HCT116 (cell line): ENCODE data around the gene GREB1L. TPM values are rescaled to one million over a fixed set of nuclear protein-coding genes. Genes with fewer than 3 reads are reported as not detected.

Experiments
- ATAC-seq: fragments of 200-7000 bp; cut with Tn5 transposase; 2 replicates; pipeline ENCODE4 v1.9.1; 2020; ENCODE audit warnings: mild to moderate bottlenecking, moderate library complexity
- BruUV-seq: library from RNA; stranded (reverse); fragments of 400-500 nt; replicated peaks from 2 replicates; lab custom pipeline; 2021; lab: Mats Ljungman, UMichigan
- CTCF ChIA-PET: fragments of 300-600 bp; sonication (Branson Sonifier 250); formaldehyde crosslinking; loops from one replicate; lab custom pipeline; 2021; ENCODE audit warnings: antibody characterized with exemption; lab: Charles Lee
- POLR2A ChIA-PET: fragments of 300-600, 350-600 bp; sonication (Branson Sonifier 250); formaldehyde crosslinking; loops from one replicate; lab custom pipeline; 2021; ENCODE audit warnings: antibody characterized with exemption; lab: Charles Lee
- RAD21 ChIA-PET, 2 experiments: fragments of 300-600 bp; sonication (Branson Sonifier 250); formaldehyde crosslinking; loops; one replicate each; lab custom pipeline; 2023; ENCODE audit warnings: low total read pairs in 2 of 2; ENCODE audit not compliant: uncharacterized antibody in 2 of 2, unreplicated experiment in 2 of 2, low non-redundant PET in 1 of 2; lab: Charles Lee
- DNase-seq: peaks from one replicate; pipeline ENCODE4 v3.0.0-alpha.2; 2010; ENCODE audit warnings: low read depth, low spot score
- H2AFZ ChIP-seq: fragments of 200-600 bp; shearing (Covaris generic), sonication (generic); 2 replicates; pipeline ENCODE4 v1.6.1; 2017; ENCODE audit warnings: low read depth, mixed run types, mixed read lengths, antibody characterized with exemption, low read length; ENCODE audit not compliant: poor library complexity, severe bottlenecking
- H3K27ac ChIP-seq: 2 replicates; pipeline ENCODE4 v1.5.1; 2012; ENCODE audit warnings: low read depth, low read length
- H3K27me3 ChIP-seq: fragments of 200-600 bp; sonication (generic); 2 replicates; pipeline ENCODE4 v1.6.1; 2016; ENCODE audit warnings: mixed run types, low read length, mixed read lengths; ENCODE audit not compliant: insufficient read depth
- H3K36me3 ChIP-seq, 2 experiments: fragments of 200-500 bp in 1 of 2; fragments of 200-600 bp in 1 of 2; sonication (Bioruptor generic) in 1 of 2; sonication (generic) in 1 of 2; 2 replicates each; pipeline versions ENCODE4 v1.5.1 to v1.6.1; 2014 to 2016; ENCODE audit warnings: low read length in 2 of 2, inconsistent platforms in 1 of 2, mixed read lengths in 1 of 2, mixed run types in 1 of 2; ENCODE audit not compliant: insufficient read depth in 2 of 2, control insufficient read depth in 1 of 2
- H3K4me1 ChIP-seq, 2 experiments: fragments of 200-600 bp in 1 of 2; sonication (generic) in 1 of 2; 2 replicates each; pipeline versions ENCODE4 v1.5.1 to v1.6.1; 2012 to 2017; ENCODE audit warnings: low read length in 2 of 2, inconsistent platforms in 1 of 2, mild to moderate bottlenecking in 1 of 2, mixed read lengths in 1 of 2, mixed run types in 1 of 2, moderate library complexity in 1 of 2; ENCODE audit not compliant: insufficient read depth in 2 of 2, control insufficient read depth in 1 of 2
- H3K4me2 ChIP-seq: fragments of 200-600 bp; sonication (generic); 2 replicates; pipeline ENCODE4 v1.6.1; 2017; ENCODE audit warnings: mixed run types, low read length, mixed read lengths
- H3K4me3 ChIP-seq, 2 experiments: fragments of 200-600 bp in 1 of 2; sonication (generic) in 1 of 2; replicated peaks in 1 of 2; 2 replicates each; pipeline ENCODE4 v1.5.1; 2011 to 2016; ENCODE audit warnings: low read length in 2 of 2, control low read depth in 1 of 2, low read depth in 1 of 2, mild to moderate bottlenecking in 1 of 2, mixed read lengths in 1 of 2, mixed run types in 1 of 2
- H3K79me2 ChIP-seq: fragments of 200-600 bp; sonication (generic); 2 replicates; pipeline ENCODE4 v1.6.1; 2017; ENCODE audit warnings: mild to moderate bottlenecking, mixed run types, low read length, moderate library complexity, mixed read lengths; ENCODE audit not compliant: insufficient read depth
- H3K9ac ChIP-seq: fragments of 200-600 bp; sonication (generic); 2 replicates; pipeline ENCODE4 v1.6.1; 2016; ENCODE audit warnings: low read length, mixed read lengths
- H3K9me2 ChIP-seq: fragments of 200-600 bp; sonication (generic), shearing (Covaris generic); 2 replicates; pipeline ENCODE4 v1.6.1; 2017; ENCODE audit warnings: mixed run types, mild to moderate bottlenecking, moderate library complexity; ENCODE audit not compliant: insufficient read depth
- H3K9me3 ChIP-seq, 2 experiments: fragments of 200-500 bp in 1 of 2; fragments of 200-600 bp in 1 of 2; sonication (Bioruptor generic) in 1 of 2; sonication (generic) in 1 of 2; 2 replicates each; pipeline ENCODE4 v1.6.1; 2014 to 2017; ENCODE audit warnings: low read length in 2 of 2, mixed read lengths in 2 of 2, inconsistent platforms in 1 of 2, low read depth in 1 of 2, mild to moderate bottlenecking in 1 of 2, mixed run types in 1 of 2, moderate library complexity in 1 of 2; ENCODE audit not compliant: control insufficient read depth in 1 of 2, insufficient read depth in 1 of 2
- H4K20me1 ChIP-seq: fragments of 200-600 bp; sonication (generic), shearing (Covaris generic); 2 replicates; pipeline ENCODE4 v1.6.1; 2017; ENCODE audit warnings: mixed run types, mild to moderate bottlenecking, moderate library complexity; ENCODE audit not compliant: insufficient read depth
- ATF3 ChIP-seq: IDR thresholded peaks from 2 replicates; pipeline ENCODE4 v1.6.1; 2012
- CBX3 ChIP-seq: IDR thresholded peaks from 2 replicates; pipeline ENCODE4 v1.6.1; 2012; ENCODE audit warnings: low read depth
- EGR1 ChIP-seq: IDR thresholded peaks from 2 replicates; pipeline ENCODE4 v1.6.1; 2012; ENCODE audit warnings: low read depth
- ELF1 ChIP-seq: IDR thresholded peaks from 2 replicates; pipeline ENCODE4 v1.6.1; 2012; ENCODE audit warnings: low read depth, borderline replicate concordance
- EZH2 ChIP-seq: fragments of 200-600 bp; sonication (generic); IDR thresholded peaks from 2 replicates; pipeline ENCODE4 v1.6.1; 2017; ENCODE audit warnings: antibody characterized with exemption, mixed run types
- EZH2phosphoT487 ChIP-seq: fragments of 200-600 bp; IDR thresholded peaks from 2 replicates; pipeline ENCODE4 v1.6.1; 2018; ENCODE audit warnings: antibody characterized with exemption, borderline replicate concordance
- FOSL1 ChIP-seq: IDR thresholded peaks from 2 replicates; pipeline ENCODE4 v1.6.1; 2012; ENCODE audit warnings: low read depth
- JUND ChIP-seq: IDR thresholded peaks from 2 replicates; pipeline ENCODE4 v1.6.1; 2012
- POLR2AphosphoS5 ChIP-seq: IDR thresholded peaks from 2 replicates; pipeline ENCODE4 v1.6.1; 2011; ENCODE audit warnings: mild to moderate bottlenecking, low read depth, low read length, moderate library complexity
- RAD21 ChIP-seq: IDR thresholded peaks from 2 replicates; pipeline ENCODE4 v1.6.1; 2012; ENCODE audit warnings: low read depth, mild to moderate bottlenecking
- REST ChIP-seq: IDR thresholded peaks from 2 replicates; pipeline ENCODE4 v1.6.1; 2012; ENCODE audit warnings: low read depth
- SIN3A ChIP-seq: IDR thresholded peaks from 2 replicates; pipeline ENCODE4 v1.6.1; 2012; ENCODE audit warnings: low read depth
- SP1 ChIP-seq: IDR thresholded peaks from 2 replicates; pipeline ENCODE4 v1.6.1; 2012; ENCODE audit warnings: low read depth
- SRF ChIP-seq: IDR thresholded peaks from 2 replicates; pipeline ENCODE4 v1.6.1; 2012; ENCODE audit warnings: low read depth
- TCF7L2 ChIP-seq: IDR thresholded peaks from 2 replicates; pipeline ENCODE4 v1.7.0; 2011; ENCODE audit warnings: borderline replicate concordance, inconsistent platforms; ENCODE audit not compliant: insufficient read depth, insufficient read length; ENCODE audit errors: extremely low read depth
- YY1 ChIP-seq: IDR thresholded peaks from 2 replicates; pipeline ENCODE4 v1.6.1; 2011; ENCODE audit warnings: low read length, low read depth, moderate library complexity, mild to moderate bottlenecking; ENCODE audit not compliant: insufficient replicate concordance; ENCODE audit errors: extremely low read depth
- ZBTB33 ChIP-seq: IDR thresholded peaks from 2 replicates; pipeline ENCODE4 v1.6.1; 2011; ENCODE audit warnings: mild to moderate bottlenecking, low read length, moderate library complexity; ENCODE audit not compliant: insufficient replicate concordance; ENCODE audit errors: extremely low read depth
- ZFX ChIP-seq: fragments of 450-650 bp; IDR thresholded peaks from 2 replicates; pipeline ENCODE4 v1.6.1; 2017
- ZNF274 ChIP-seq: fragments of 200-500 bp; sonication (Bioruptor generic); IDR thresholded peaks from 2 replicates; pipeline ENCODE4 v1.6.1; 2014; ENCODE audit warnings: mild to moderate bottlenecking, low read depth, low read length, inconsistent platforms
- intact Hi-C: fragments of 100-400 bp; cut with micrococcal nuclease; formaldehyde crosslinking; loops from 2 replicates; pipeline ENCODE4 v1.10.0; 2022
- total RNA-seq: library from RNA; stranded (reverse); gene quantifications from one replicate; pipeline ENCODE4 v1.2.1, GENCODE V29; 2021; ENCODE audit not compliant: unreplicated experiment

Gene GREB1L
- total RNA-seq, 1 experiment from 2014 or later: 12.2 TPM

GRCh38 chr18:21262244-21262643 lies 20.2 kb downstream of the GREB1L start:
- ChIA-PET POLR2A (no interaction called here), CTCF (no interaction called here), RAD21 (no interaction called here)
- Histone ChIP-seq H3K4me1 (peaks cover 3 to 22% of the 10 kb centered on the region in 2 experiments; a peak in 2 of 4 replicates), H3K27me3 (no peaks in the 10 kb centered on the region), H3K4me2 (no peak overlapping the region), H3K36me3 (no peaks in the 10 kb centered on the region), H3K27ac (no peak overlapping the region), H3K9me2 (no peaks in the 10 kb centered on the region), H3K9ac (no peak overlapping the region), H2AFZ (no peak overlapping the region), H3K4me3 (no peak overlapping the region), H3K9me3 (no peaks in the 10 kb centered on the region), H3K79me2 (peaks cover 15% of the 10 kb centered on the region; the same call in 1 of the 2 replicates), H4K20me1 (no peaks in the 10 kb centered on the region)
- TF ChIP-seq EZH2: no peak
- TF ChIP-seq CBX3: no peak
- no peak for TF ChIP-seq YY1
- no peak for TF ChIP-seq ELF1
- TF ChIP-seq REST: no peak
- TF ChIP-seq FOSL1: no peak
- TF ChIP-seq SRF: no peak
- no peak for TF ChIP-seq SIN3A
- TF ChIP-seq EGR1: no peak
- no peak for TF ChIP-seq ZFX
- TF ChIP-seq SP1: no peak
- no peak for TF ChIP-seq JUND
- TF ChIP-seq POLR2AphosphoS5: no peak
- no peak for TF ChIP-seq ZBTB33
- no peak for TF ChIP-seq ZNF274
- TF ChIP-seq EZH2phosphoT487: no peak
- TF ChIP-seq TCF7L2: no peak
- TF ChIP-seq ATF3: no peak
- no peak for TF ChIP-seq RAD21
- intact Hi-C loops: loop anchor here (10.0 kb wide), 1 partner anchor 133 kb away; no protein-coding TSS in a partner anchor
- DNase-seq (no peak), ATAC-seq (no peak)
- no TSS peak for BruUV-seq
